ENCODE measurements around the gene CYP19A1. TPM values are rescaled to one million over a fixed set of nuclear protein-coding genes. Genes with fewer than 3 reads are reported as not detected.

The CYP19A1 gene
- total RNA-seq, 1 donor from 2014 or later = not detected

- H3K36me3 Mint-ChIP-seq = peaks cover 1% of the 10 kb centered on the region
- no peaks in the 10 kb centered on the region for H3K27me3 Mint-ChIP-seq (ENCODE audit: low read depth)
- H3K27ac Mint-ChIP-seq = no peak overlapping the region
- TF ChIP-seq CTCF (IDR thresholded peaks at IDR 0.05; ENCODE audit: unreplicated experiment) = no peak
- no peaks in the 10 kb centered on the region for H3K4me1 Mint-ChIP-seq
- no peak for DNase-seq (ENCODE audit: low spot score in 2 of 2, unreplicated experiment in 2 of 2)
- H3K4me3 Mint-ChIP-seq = no peak overlapping the region
- peaks cover 10% of the 10 kb centered on the region for H3K9me3 Mint-ChIP-seq
Observed at GRCh38 chr15:51290720-51291119, 47.7 kb downstream of the CYP19A1 start.

GRCh38 chr15:51289290-51289689, 49.1 kb downstream of the CYP19A1 start:
- Mint-ChIP-seq H3K36me3 (no peaks in the 10 kb centered on the region), H3K4me1 (no peaks in the 10 kb centered on the region), H3K27me3 (ENCODE audit: low read depth) (no peaks in the 10 kb centered on the region), H3K4me3 (no peak overlapping the region), H3K27ac (no peak overlapping the region), H3K9me3 (peaks cover 13% of the 10 kb centered on the region)
- no peak for DNase-seq (ENCODE audit: low spot score in 2 of 2, unreplicated experiment in 2 of 2)
- TF ChIP-seq CTCF (IDR thresholded peaks at IDR 0.05; ENCODE audit: unreplicated experiment) = no peak

- Mint-ChIP-seq H3K4me1 (no peaks in the 10 kb centered on the region), H3K27ac (no peak overlapping the region), H3K9me3 (peaks cover 10% of the 10 kb centered on the region), H3K4me3 (no peak overlapping the region), H3K36me3 (no peaks in the 10 kb centered on the region), H3K27me3 (ENCODE audit: low read depth) (no peaks in the 10 kb centered on the region)
- no peak for TF ChIP-seq CTCF (IDR thresholded peaks at IDR 0.05; ENCODE audit: unreplicated experiment)
- DNase-seq (ENCODE audit: low spot score in 2 of 2, unreplicated experiment in 2 of 2) = no peak
Observed at GRCh38 chr15:51288143-51289065, 50.0 kb downstream of the CYP19A1 start.

- Mint-ChIP-seq H3K36me3 (no peaks in the 10 kb centered on the region), H3K4me3 (no peak overlapping the region), H3K27ac (no peak overlapping the region), H3K9me3 (peaks cover 17% of the 10 kb centered on the region), H3K4me1 (no peaks in the 10 kb centered on the region), H3K27me3 (ENCODE audit: low read depth) (no peaks in the 10 kb centered on the region)
- DNase-seq (ENCODE audit: low spot score in 2 of 2, unreplicated experiment in 2 of 2) = no peak
- no peak for TF ChIP-seq CTCF (IDR thresholded peaks at IDR 0.05; ENCODE audit: unreplicated experiment)
Observed at GRCh38 chr15:51286816-51287215, 51.6 kb downstream of the CYP19A1 start.

- DNase-seq (ENCODE audit: low spot score in 2 of 2, unreplicated experiment in 2 of 2) = no peak
- peaks cover 17% of the 10 kb centered on the region for H3K9me3 Mint-ChIP-seq
Observed at GRCh38 chr15:51285399-51285798, 53.0 kb downstream of the CYP19A1 start.

More at GRCh38 chr15:51285399-51285798, 53.0 kb downstream of the CYP19A1 start:
- Mint-ChIP-seq H3K4me3 (no peak overlapping the region), H3K36me3 (no peaks in the 10 kb centered on the region), H3K27ac (no peak overlapping the region), H3K4me1 (peaks cover 2% of the 10 kb centered on the region), H3K27me3 (ENCODE audit: low read depth) (no peaks in the 10 kb centered on the region)
- TF ChIP-seq CTCF (IDR thresholded peaks at IDR 0.05; ENCODE audit: unreplicated experiment) = no peak

Measured in mesothelial cell of epicardium (in vitro differentiated cells).